Spinal cord (tissue), 10 donors: ENCODE measurements around the gene UACA. TPM values are rescaled to one million over a fixed set of nuclear protein-coding genes. Genes with fewer than 3 reads are reported as not detected.

Source experiments
- DNase-seq, 6 donors: peaks; one replicate each; pipeline versions ENCODE4 v3.0.0 to v3.0.0-alpha.2; 2013 to 2015; ENCODE audit warnings: low spot score in 6 of 6, low read depth in 4 of 6
- H3K27ac ChIP-seq: one replicate; pipeline ENCODE4 v1.5.1; 2013; ENCODE audit warnings: low read depth, low read length, control low read depth
- H3K27me3 ChIP-seq: one replicate; pipeline ENCODE4 v1.6.1; 2013; ENCODE audit warnings: low read length; ENCODE audit not compliant: control insufficient read depth, insufficient read depth
- H3K36me3 ChIP-seq: one replicate; pipeline ENCODE4 v1.6.1; 2013; ENCODE audit warnings: low read length; ENCODE audit not compliant: control insufficient read depth, insufficient read depth
- H3K4me1 ChIP-seq: one replicate; pipeline ENCODE4 v1.6.1; 2013; ENCODE audit warnings: low read length; ENCODE audit not compliant: control insufficient read depth, insufficient read depth
- H3K4me3 ChIP-seq: one replicate; pipeline ENCODE4 v1.5.1; 2013; ENCODE audit warnings: low read depth, low read length, control low read depth
- H3K9me3 ChIP-seq: one replicate; pipeline ENCODE4 v1.6.1; 2013; ENCODE audit warnings: low read length; ENCODE audit not compliant: control insufficient read depth, insufficient read depth
- WGBS: methylation state at CpG from one replicate; pipeline ENCODE4 v1.1.5; 2013; ENCODE audit warnings: missing lambda C conversion rate; ENCODE audit not compliant: insufficient coverage; 5-methylcytosine and 5-hydroxymethylcytosine counted together
- polyA plus RNA-seq, 2 donors: library from polyadenylated mRNA; unstranded; fragments of 120-200 nt; gene quantifications; one replicate each; pipeline ENCODE4 v1.2.1, GENCODE V29; 2013; ENCODE audit not compliant: insufficient read length in 2 of 2
- total RNA-seq, 2 donors: library from RNA; depleted of rRNA in 1 of 2; stranded (reverse); fragments of 120-200 nt in 1 of 2; fragments of >200 nt in 1 of 2; gene quantifications; one replicate each; pipeline versions ENCODE4 v1.2.3 to v1.2.4, GENCODE V29; 2013 to 2014
- donor health status: healthy.

The UACA gene
- total and polyA plus RNA-seq, 4 donors, result 50.8 to 188 (median 87.2) TPM

DNA sequence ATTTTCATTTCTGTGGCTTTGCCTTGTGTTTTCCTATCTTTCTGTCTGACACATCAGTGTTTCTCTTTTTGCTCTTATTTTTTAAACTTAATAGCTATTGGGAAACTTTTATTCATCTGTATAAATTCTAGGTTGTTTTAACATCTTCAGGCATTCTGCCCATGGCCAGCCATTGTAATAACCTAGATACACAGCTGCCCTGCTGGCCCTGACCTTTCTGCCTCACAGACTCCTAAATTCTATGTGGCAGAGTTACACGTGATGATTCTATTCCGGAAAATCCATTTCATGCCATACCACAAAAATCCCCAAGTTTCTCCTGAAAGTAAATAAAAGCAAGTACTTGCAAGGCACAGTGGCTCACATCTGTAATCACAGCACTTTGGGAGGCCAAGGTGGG is 150.1 kb downstream of the UACA start:
- Histone ChIP-seq H3K27ac (no peak overlapping the region), H3K4me1 (peaks cover 1% of the 10 kb centered on the region), H3K9me3 (no peaks in the 10 kb centered on the region), H3K4me3 (no peak overlapping the region), H3K27me3 (no peaks in the 10 kb centered on the region), H3K36me3 (no peaks in the 10 kb centered on the region)
- no peak for DNase-seq
- no CpG with 5 or more reads among the region's 2 CpGs for WGBS

DNA sequence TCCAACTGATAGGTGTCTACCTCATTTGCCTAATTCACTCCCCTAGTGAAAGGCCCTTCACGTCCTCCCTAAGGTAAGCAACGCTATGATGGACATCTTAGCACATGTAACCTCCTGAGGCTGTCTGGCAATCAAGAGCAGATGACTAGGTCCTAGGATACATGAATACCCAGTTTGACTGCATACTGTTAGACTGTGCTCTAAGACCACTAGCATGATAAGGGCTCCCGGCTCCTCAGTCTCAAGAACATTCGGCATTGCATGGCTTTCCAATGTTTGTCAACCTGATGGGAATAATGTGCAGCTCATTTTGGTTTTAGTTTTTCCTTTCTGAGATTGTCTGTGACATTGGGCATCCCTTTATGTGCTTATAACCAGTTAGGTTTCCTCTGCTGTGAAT is 152.1 kb downstream of the UACA start:
- Histone ChIP-seq H3K4me3 (no peak overlapping the region), H3K27me3 (no peaks in the 10 kb centered on the region), H3K36me3 (no peaks in the 10 kb centered on the region), H3K4me1 (peaks cover 15% of the 10 kb centered on the region), H3K27ac (no peak overlapping the region), H3K9me3 (no peaks in the 10 kb centered on the region)
- DNase-seq, result no peak
- WGBS, result 88% methylated on average over 4 of the region's 4 CpGs

DNA sequence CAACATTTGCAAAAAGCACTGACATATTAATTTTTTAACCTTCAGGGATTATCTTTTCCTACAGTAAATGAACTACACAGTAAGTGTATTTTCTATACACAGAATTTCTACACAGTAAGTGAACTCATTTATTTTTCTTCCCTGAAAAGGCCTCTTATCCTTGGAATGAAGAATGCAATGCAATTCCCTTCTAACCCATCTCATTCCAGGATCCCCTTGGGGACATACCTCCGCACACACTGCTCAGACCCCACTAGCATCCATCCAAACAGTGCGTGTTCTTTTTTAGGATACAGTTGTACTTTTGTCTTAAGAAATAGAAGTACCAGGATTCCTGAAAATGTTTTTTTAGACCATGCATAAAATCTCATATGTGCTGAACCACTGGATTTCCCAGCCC is 152.8 kb downstream of the UACA start:
- WGBS, result no CpG with 5 or more reads among the region's 2 CpGs
- DNase-seq, result peak in 1 of 6 donors; percentile 13
- H3K36me3 ChIP-seq, result no peaks in the 10 kb centered on the region
- no peaks in the 10 kb centered on the region for H3K27me3 ChIP-seq
- H3K27ac ChIP-seq, result peak overlapping the region; percentile 69
- H3K4me3 ChIP-seq, result no peak overlapping the region
- peaks cover 23% of the 10 kb centered on the region for H3K4me1 ChIP-seq
- no peaks in the 10 kb centered on the region for H3K9me3 ChIP-seq

DNA sequence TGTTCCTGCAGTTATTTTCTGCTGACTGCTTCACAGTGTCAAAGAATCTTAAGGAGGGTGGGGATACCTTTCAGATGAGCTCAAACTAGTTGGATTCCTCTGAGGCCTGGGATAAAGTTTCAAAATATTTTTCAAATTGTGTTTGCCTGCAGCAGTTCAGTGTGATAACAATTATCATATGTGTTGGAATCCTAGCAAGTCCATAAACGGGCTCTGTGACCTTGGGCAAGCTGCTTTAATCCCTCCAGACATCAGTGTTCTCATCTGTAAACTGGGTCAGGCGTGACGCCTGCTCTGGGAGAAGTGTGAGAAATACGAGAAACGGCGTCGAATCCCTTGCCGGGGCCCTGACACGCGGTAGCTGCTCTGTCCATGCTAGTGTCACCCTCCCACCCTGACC is 153.5 kb downstream of the UACA start:
- peak in 1 of 6 donors; percentile 33 for DNase-seq
- 97% methylated on average over 9 of the region's 10 CpGs for WGBS
- H3K27me3 ChIP-seq, result no peaks in the 10 kb centered on the region

GRCh38 chr15:70608144-70608543 is 155.2 kb downstream of the UACA start:
- Histone ChIP-seq H3K9me3 (no peaks in the 10 kb centered on the region), H3K36me3 (no peaks in the 10 kb centered on the region), H3K27ac (peak overlapping the region; percentile 68), H3K27me3 (no peaks in the 10 kb centered on the region), H3K4me3 (no peak overlapping the region), H3K4me1 (peaks cover 43% of the 10 kb centered on the region)
- WGBS, result 14% methylated on average over 1 of the region's 5 CpGs
- peak in 2 of 6 donors; percentile 69 to 82 for DNase-seq

More for the DNA sequence above, 153.5 kb downstream of the UACA start:
- Histone ChIP-seq H3K36me3 (no peaks in the 10 kb centered on the region), H3K4me1 (peaks cover 27% of the 10 kb centered on the region), H3K9me3 (no peaks in the 10 kb centered on the region), H3K27ac (peak overlapping the region; percentile 69), H3K4me3 (no peak overlapping the region)

DNA sequence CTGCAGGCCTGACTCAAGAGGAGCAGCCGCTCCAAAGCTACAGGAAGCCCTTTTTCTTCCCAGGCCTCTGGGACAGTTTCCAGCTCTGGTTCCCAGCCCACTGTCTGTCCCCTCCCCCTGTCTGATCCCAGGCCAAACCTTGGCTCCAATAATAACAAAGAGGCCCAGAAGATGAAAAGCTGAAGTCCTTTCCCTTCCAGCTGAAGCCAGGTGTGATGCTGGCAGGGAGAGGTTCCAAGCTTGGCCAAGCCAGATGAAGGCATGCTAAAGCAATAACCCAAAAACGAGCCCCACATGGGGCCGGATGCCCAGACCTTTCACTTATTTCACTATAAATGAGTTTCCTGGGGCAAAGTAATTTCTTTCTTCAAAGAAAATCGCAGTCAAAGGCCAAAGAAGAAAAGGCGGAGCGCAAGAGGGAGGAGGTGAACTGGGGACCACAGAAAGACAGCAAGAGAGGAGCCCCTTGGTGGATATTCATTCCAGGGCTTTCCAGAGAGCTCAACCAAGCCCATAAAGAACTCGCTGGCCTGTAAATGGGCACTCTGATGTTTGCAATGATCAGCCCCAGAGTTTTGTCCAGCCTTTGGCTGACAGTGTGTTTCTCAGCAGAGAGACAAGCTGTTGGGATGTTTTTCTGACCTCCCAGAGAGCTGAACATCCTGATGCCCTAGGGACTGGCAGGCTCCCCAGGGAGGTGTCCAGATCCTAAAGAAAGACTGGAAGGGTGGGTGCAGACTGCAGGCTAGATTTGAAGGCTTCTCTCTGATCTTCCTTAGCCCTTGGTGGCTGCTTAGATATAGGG is 157.6 kb downstream of the UACA start:
- WGBS, result 26% methylated on average over 5 of the region's 7 CpGs
- peak overlapping the region; percentile 48 for H3K27ac ChIP-seq
- no peaks in the 10 kb centered on the region for H3K9me3 ChIP-seq
- H3K27me3 ChIP-seq, result no peaks in the 10 kb centered on the region
- H3K36me3 ChIP-seq, result no peaks in the 10 kb centered on the region
- no peak overlapping the region for H3K4me3 ChIP-seq
- peaks cover 53% of the 10 kb centered on the region for H3K4me1 ChIP-seq
- peak; percentile 78 to 97 (median 86) for DNase-seq

GRCh38 chr15:70604666-70605315 is 158.6 kb downstream of the UACA start:
- WGBS, result 11% methylated on average over 10 of the region's 18 CpGs
- H3K4me3 ChIP-seq, result no peak overlapping the region
- no peaks in the 10 kb centered on the region for H3K27me3 ChIP-seq
- no peaks in the 10 kb centered on the region for H3K9me3 ChIP-seq
- H3K27ac ChIP-seq, result peak overlapping the region; percentile 48
- H3K36me3 ChIP-seq, result no peaks in the 10 kb centered on the region
- peaks cover 53% of the 10 kb centered on the region for H3K4me1 ChIP-seq
- peak in 2 of 6 donors; percentile 78 to 81 for DNase-seq

Other genes starting within 250 kb of the UACA start
- 10 to 100 TPM; 20.6 to 32.6 TPM for gene LARP6, start 90.6 kb upstream of the UACA start, total RNA-seq
- gene LARP6, start 90.6 kb upstream of the UACA start, polyA plus RNA-seq, result 10 to 100 TPM; 45.8 to 49.0 TPM
- gene THAP10, start 128.9 kb upstream of the UACA start, total RNA-seq, result 1 to 10 TPM; 4.3 to 6.6 TPM
- 10 to 100 TPM; 12.5 to 19.3 TPM for gene THAP10, start 128.9 kb upstream of the UACA start, polyA plus RNA-seq
- 10 to 100 TPM; 32.5 to 92.5 TPM for gene LRRC49, start 129.3 kb upstream of the UACA start, total RNA-seq
- gene LRRC49, start 129.3 kb upstream of the UACA start, polyA plus RNA-seq, result 10 to 100 TPM; 55.5 to 56.2 TPM